ENCODE results near the gene CMTM3. TPM values are rescaled to one million over a fixed set of nuclear protein-coding genes. Genes with fewer than 3 reads are reported as not detected.
A peak's percentile ranks its signal among the peaks of the same experiment; 100 is the strongest.

The CMTM3 gene
- total RNA-seq, 1 experiment from 2014 or later = 39.2 TPM

GRCh38 chr16:66581246-66581952 is 23.1 kb upstream of the CMTM3 start:
- H2BK20ac ChIP-seq (ENCODE audit: low read depth, low read length, poor library complexity, severe bottlenecking) = no peak overlapping the region
- H2AFZ ChIP-seq (ENCODE audit: low read length) = no peak overlapping the region
- H3K18ac ChIP-seq (ENCODE audit: insufficient read length, low read depth, low read length) = no peak overlapping the region
- DNase-seq = no peak
- H4K8ac ChIP-seq (replicated peaks; ENCODE audit: insufficient read length, low read depth, low read length) = no peak overlapping the region
- H3K4me1 ChIP-seq (ENCODE audit: insufficient read depth, low read length) = no peaks in the 10 kb centered on the region; the same call in 1 of the 2 replicates
- no peaks in the 10 kb centered on the region for H3K9me3 ChIP-seq (ENCODE audit: control insufficient read depth, low read depth, low read length)
- no CpG with 5 or more reads among the region's 3 CpGs for WGBS (ENCODE audit: extremely low coverage, insufficient read length, low lambda C conversion rate)
- no peaks in the 10 kb centered on the region for H4K20me1 ChIP-seq (ENCODE audit: control insufficient read depth, insufficient read depth, insufficient read length)
- no peaks in the 10 kb centered on the region for H3K79me2 ChIP-seq (ENCODE audit: insufficient read depth, low read length)
- H3K36me3 Mint-ChIP-seq (ENCODE audit: insufficient read depth in 1 of 3, low read depth in 3 of 3) = no peaks in the 10 kb centered on the region
- H3K9ac ChIP-seq (ENCODE audit: extremely low read depth, insufficient read length, low read length) = no peak overlapping the region
- no peak overlapping the region for H3K23ac ChIP-seq (ENCODE audit: insufficient read length, low read depth, low read length)
- H4K5ac ChIP-seq (ENCODE audit: insufficient read length, low read depth, low read length) = no peak overlapping the region
- H3K27ac Mint-ChIP-seq = peak overlapping the region in 1 of 3 experiments; percentile 29; a peak in 1 of 7 replicates
- H3K4me2 ChIP-seq (ENCODE audit: insufficient read depth, insufficient read length, low read length) = no peak overlapping the region
- peaks cover 35% of the 10 kb centered on the region for H3K27me3 Mint-ChIP-seq (ENCODE audit: low read depth)
- H3K56ac ChIP-seq (ENCODE audit: insufficient read length, low read depth, low read length) = no peak overlapping the region
- H2AK5ac ChIP-seq (ENCODE audit: insufficient read length, low read length) = no peak overlapping the region
- H2BK5ac ChIP-seq (ENCODE audit: insufficient read length, low read length) = no peak overlapping the region
- H3K4me3 Mint-ChIP-seq = no peak overlapping the region
- H3K27ac ChIP-seq (ENCODE audit: insufficient read length, low read depth, low read length) = no peak overlapping the region
- H3K9me3 Mint-ChIP-seq = no peaks in the 10 kb centered on the region
- H3K4me1 Mint-ChIP-seq = peaks cover 28 to 32% of the 10 kb centered on the region in 2 experiments
- no peak overlapping the region for H2BK15ac ChIP-seq (ENCODE audit: low read depth, low read length)
- H3K4ac ChIP-seq (ENCODE audit: low read depth, low read length) = no peak overlapping the region
- no peak overlapping the region for H4K91ac ChIP-seq (ENCODE audit: insufficient read length, low read depth, low read length)
- TF ChIP-seq, protein P1, sequence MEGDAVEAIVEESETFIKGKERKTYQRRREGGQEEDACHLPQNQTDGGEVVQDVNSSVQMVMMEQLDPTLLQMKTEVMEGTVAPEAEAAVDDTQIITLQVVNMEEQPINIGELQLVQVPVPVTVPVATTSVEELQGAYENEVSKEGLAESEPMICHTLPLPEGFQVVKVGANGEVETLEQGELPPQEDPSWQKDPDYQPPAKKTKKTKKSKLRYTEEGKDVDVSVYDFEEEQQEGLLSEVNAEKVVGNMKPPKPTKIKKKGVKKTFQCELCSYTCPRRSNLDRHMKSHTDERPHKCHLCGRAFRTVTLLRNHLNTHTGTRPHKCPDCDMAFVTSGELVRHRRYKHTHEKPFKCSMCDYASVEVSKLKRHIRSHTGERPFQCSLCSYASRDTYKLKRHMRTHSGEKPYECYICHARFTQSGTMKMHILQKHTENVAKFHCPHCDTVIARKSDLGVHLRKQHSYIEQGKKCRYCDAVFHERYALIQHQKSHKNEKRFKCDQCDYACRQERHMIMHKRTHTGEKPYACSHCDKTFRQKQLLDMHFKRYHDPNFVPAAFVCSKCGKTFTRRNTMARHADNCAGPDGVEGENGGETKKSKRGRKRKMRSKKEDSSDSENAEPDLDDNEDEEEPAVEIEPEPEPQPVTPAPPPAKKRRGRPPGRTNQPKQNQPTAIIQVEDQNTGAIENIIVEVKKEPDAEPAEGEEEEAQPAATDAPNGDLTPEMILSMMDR (conservative IDR thresholded peaks at IDR 0.05) = no peak
- H2BK120ac ChIP-seq (ENCODE audit: low read depth, low read length, poor library complexity, severe bottlenecking) = no peak overlapping the region
- H3T11ph ChIP-seq (ENCODE audit: low read length) = no peak overlapping the region
- H2BK12ac ChIP-seq (ENCODE audit: insufficient read length, low read depth, low read length) = no peak overlapping the region
- no peak overlapping the region for H3K14ac ChIP-seq (ENCODE audit: insufficient read depth, low read length)
- H3K27me3 ChIP-seq (ENCODE audit: insufficient read depth, low read length) = peaks cover 13% of the 10 kb centered on the region; the same call in 1 of the 2 replicates
- no peaks in the 10 kb centered on the region for H3K23me2 ChIP-seq (ENCODE audit: insufficient read length, low read depth, low read length, poor library complexity, severe bottlenecking)
- H3K79me1 ChIP-seq (ENCODE audit: insufficient read depth, low read depth, low read length, poor library complexity, severe bottlenecking) = no peaks in the 10 kb centered on the region
